ENCODE data around the gene ANKRD36C.
"Not testable (repeated sequence)": the region's sequence is repeated elsewhere in the genome, so short reads cannot be mapped to it uniquely, and the experiment has no call there.

Gene ANKRD36C
- long read RNA-seq, partial matches to known transcripts = 33 of 60 reads
- long read RNA-seq, other reads (novel, unspliced or antisense) = 26 of 60 reads

DNA sequence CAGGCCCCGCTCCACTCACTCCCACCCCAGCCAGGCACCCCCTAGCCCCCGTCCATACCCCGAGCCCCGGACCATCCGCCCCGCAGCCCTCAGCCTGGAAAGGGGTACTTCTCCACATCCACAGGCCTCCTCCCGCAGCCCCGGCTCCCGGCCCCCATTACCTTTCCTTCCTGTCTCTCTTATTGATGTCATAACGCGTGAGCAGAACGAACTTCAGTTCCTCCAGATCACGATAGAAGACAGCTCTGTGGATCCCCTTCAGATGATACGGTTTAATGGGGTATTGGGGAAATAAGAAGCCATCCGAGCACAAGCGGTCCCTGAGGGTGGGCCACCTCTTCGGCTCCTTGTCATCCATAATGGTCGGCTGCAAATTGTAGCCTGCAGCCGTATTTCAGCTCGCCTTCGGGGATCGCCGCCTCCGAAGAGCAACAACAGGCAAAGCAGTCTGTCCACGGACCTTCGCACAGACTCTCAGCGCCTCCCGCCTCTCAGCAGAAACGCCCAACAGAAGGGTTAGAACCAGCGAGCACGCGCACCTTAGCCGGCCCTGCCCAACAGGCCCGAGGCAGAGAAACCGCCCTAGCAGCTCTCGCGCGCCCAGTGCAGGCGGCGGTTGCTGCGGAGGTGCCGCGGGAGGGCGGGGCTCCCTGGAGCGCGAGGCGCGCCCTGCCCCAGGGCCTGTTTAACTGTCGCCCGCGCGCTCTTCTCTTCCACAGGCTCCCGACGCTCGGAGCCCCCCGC, at the start of gene ANKRD36C:
Gene ANKRD36C (minus strand): TSS at position 474 of the 744 bp plus-strand sequence. CDS start 116 bp downstream, at position 358.
- peak within 1 kb of the TSS; percentile 95 for H3K27ac ChIP-seq (replicated peaks)
- H3K4me3 ChIP-seq (replicated peaks; ENCODE audit: insufficient read depth, low read length) = peak within 1 kb of the TSS; percentile 73
- not testable (repeated sequence) for H3K27me3 ChIP-seq (ENCODE audit: insufficient read depth, poor library complexity, severe bottlenecking)
- 0 out of 2 replicates have a peak, but pooled peaks have one; percentile 31 for TF ChIP-seq POLR2AphosphoS5 (IDR thresholded peaks at IDR 0.05; ENCODE audit: low read depth)
- DNase-seq (ENCODE audit: low read depth in 1 of 2, low spot score in 1 of 2) = peak; percentile 38 to 56

DNA sequence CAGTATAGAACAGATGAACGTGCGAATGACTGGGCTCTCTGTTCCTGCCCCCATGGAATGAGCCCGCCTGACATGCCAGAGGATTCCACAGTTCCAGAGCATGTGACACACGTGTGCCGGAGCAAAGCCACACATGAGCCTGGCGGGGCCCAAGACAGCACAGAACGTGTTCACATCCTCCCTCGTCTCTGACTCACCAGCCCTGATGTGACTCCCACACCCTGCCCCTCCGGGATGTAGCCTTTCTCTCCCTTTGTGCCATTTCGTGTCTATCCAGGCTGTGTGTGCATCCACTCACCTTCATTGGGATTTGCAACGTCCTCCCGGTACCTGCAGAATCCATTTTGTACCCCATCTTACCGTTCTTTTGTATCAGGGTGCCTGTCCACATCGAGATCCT, 43.9 kb upstream of the ANKRD36C start:
- not testable (repeated sequence) for H3K27me3 ChIP-seq (ENCODE audit: insufficient read depth, poor library complexity, severe bottlenecking); H3K4me3 ChIP-seq (replicated peaks; ENCODE audit: insufficient read depth, low read length); H3K27ac ChIP-seq (replicated peaks); DNase-seq (ENCODE audit: low read depth in 1 of 2, low spot score in 1 of 2)

DNA sequence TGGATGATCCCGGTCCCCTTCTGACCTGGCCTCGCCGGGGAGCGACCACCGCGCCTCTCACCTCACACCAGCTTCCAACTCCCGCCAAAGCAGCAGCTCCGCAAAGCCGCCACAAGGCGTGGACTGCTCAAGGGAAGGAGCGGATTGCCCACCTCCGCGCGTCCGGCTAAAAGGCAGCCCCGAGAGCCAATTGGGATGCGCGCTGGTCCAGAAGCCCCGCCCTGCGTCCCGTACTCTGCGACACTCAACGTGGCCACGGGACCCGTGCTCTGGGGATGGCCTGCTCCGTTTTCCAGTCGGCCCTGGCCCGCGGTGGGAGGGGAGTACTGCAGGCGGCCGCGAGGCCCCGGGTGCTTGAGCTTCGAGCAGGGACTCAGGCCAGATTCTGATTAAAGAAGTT, 43.2 kb upstream of the ANKRD36C start, which contains the start of gene GPAT2:
Gene GPAT2 (minus strand): TSS at position 125 of the 400 bp plus-strand sequence. CDS start 2,557 bp downstream, outside the sequence.
- H3K4me3 ChIP-seq (replicated peaks; ENCODE audit: insufficient read depth, low read length); H3K27ac ChIP-seq (replicated peaks); H3K27me3 ChIP-seq (ENCODE audit: insufficient read depth, poor library complexity, severe bottlenecking): not testable (repeated sequence)

DNA sequence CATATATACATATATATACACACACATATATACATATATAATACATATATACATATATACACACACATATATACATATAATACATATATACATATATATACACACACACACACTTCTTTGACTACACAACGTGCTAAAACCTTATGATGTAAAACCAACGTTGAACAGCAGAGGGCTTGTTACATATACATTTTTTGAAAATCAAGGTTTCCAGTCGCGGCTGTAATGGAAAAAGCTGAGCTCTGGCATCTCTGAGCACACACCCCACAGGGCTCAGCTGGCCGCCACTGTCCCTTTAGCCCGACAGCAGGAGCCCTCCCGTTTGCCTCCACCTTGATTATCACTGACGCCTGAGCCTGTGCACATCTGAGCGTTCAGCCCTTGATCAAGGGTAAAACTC, 42.4 kb upstream of the ANKRD36C start:
- H3K27ac ChIP-seq (replicated peaks); DNase-seq (ENCODE audit: low read depth in 1 of 2, low spot score in 1 of 2); H3K27me3 ChIP-seq (ENCODE audit: insufficient read depth, poor library complexity, severe bottlenecking); H3K4me3 ChIP-seq (replicated peaks; ENCODE audit: insufficient read depth, low read length): not testable (repeated sequence)

More for the DNA sequence above, 43.2 kb upstream of the ANKRD36C start, which contains the start of gene GPAT2:
- not testable (repeated sequence) for DNase-seq (ENCODE audit: low read depth in 1 of 2, low spot score in 1 of 2)

DNA sequence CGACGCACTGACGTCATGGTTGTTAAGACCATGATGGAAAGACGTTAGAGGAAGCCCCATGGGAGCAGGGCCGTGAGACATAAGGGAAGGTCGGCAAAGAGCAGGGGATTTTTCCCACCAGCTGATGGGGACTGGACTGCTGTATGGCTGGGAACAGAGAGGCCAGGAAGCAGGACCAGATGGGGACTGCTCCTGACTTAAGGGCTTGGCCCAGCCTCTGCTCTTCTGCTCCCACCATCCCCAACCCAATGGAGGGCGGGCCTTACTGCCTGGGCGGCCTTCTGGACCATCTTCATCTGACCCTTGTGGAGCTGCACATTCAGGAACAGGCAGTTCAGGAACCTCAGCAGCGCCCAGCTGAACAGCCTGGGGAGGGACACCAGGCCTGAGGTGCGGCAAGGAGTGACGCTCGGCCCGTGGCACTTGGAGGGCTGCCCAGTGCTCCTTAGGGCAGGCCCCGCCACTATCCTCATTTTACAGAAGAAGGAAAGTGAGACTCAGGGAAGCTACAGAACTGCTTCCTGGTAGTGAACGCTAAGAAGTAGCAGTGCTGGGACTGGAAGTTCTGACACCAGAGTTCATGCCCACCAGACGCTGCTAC, 36.2 kb upstream of the ANKRD36C start:
- not testable (repeated sequence) for DNase-seq (ENCODE audit: low read depth in 1 of 2, low spot score in 1 of 2); H3K27ac ChIP-seq (replicated peaks); H3K27me3 ChIP-seq (ENCODE audit: insufficient read depth, poor library complexity, severe bottlenecking); H3K4me3 ChIP-seq (replicated peaks; ENCODE audit: insufficient read depth, low read length)

DNA sequence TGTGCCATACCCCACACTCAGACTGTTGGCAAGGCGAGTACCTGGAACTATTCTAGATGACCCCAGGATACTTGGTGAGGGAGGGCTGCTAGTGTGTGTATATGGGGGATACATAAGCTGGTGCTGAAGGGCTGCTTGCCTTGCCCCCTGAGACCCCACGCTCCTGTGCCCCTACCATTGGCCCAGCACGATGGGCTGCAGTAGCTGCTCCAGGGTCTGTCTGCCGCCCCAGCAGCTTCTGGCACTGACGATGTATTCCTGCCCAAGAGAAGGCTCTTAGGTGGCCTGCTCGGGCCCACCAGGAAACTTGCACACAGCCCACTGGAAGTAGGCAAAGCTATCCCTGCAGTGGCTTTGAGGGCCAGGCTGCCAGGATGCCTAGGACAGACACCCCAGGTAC, 34.1 kb upstream of the ANKRD36C start:
- not testable (repeated sequence) for DNase-seq (ENCODE audit: low read depth in 1 of 2, low spot score in 1 of 2); H3K27ac ChIP-seq (replicated peaks); H3K27me3 ChIP-seq (ENCODE audit: insufficient read depth, poor library complexity, severe bottlenecking); H3K4me3 ChIP-seq (replicated peaks; ENCODE audit: insufficient read depth, low read length)

DNA sequence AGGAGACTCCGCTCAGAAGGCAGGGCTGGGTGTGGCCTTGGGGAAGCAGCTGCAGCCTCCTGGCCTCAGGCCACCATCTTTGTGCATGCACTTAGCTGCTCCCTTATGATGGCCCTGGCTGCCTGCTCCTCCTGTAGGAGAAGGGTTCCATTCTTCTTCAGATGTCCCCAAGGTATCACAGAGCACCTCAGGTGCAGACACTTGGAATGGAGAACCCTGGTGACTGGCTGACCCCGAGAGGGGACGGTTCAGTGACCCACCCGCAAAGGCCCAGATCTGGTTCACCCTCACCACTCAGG, 33.5 kb upstream of the ANKRD36C start:
- Histone ChIP-seq H3K4me3 (replicated peaks; ENCODE audit: insufficient read depth, low read length) (no peak overlapping the region), H3K27ac (replicated peaks) (no peak overlapping the region), H3K27me3 (ENCODE audit: insufficient read depth, poor library complexity, severe bottlenecking) (no peaks in the 10 kb centered on the region)
- TF ChIP-seq, protein P1, sequence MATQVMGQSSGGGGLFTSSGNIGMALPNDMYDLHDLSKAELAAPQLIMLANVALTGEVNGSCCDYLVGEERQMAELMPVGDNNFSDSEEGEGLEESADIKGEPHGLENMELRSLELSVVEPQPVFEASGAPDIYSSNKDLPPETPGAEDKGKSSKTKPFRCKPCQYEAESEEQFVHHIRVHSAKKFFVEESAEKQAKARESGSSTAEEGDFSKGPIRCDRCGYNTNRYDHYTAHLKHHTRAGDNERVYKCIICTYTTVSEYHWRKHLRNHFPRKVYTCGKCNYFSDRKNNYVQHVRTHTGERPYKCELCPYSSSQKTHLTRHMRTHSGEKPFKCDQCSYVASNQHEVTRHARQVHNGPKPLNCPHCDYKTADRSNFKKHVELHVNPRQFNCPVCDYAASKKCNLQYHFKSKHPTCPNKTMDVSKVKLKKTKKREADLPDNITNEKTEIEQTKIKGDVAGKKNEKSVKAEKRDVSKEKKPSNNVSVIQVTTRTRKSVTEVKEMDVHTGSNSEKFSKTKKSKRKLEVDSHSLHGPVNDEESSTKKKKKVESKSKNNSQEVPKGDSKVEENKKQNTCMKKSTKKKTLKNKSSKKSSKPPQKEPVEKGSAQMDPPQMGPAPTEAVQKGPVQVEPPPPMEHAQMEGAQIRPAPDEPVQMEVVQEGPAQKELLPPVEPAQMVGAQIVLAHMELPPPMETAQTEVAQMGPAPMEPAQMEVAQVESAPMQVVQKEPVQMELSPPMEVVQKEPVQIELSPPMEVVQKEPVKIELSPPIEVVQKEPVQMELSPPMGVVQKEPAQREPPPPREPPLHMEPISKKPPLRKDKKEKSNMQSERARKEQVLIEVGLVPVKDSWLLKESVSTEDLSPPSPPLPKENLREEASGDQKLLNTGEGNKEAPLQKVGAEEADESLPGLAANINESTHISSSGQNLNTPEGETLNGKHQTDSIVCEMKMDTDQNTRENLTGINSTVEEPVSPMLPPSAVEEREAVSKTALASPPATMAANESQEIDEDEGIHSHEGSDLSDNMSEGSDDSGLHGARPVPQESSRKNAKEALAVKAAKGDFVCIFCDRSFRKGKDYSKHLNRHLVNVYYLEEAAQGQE (IDR thresholded peaks at IDR 0.05; ENCODE audit: insufficient replicate concordance, low read depth) = no peak
- TF ChIP-seq, protein P2, sequence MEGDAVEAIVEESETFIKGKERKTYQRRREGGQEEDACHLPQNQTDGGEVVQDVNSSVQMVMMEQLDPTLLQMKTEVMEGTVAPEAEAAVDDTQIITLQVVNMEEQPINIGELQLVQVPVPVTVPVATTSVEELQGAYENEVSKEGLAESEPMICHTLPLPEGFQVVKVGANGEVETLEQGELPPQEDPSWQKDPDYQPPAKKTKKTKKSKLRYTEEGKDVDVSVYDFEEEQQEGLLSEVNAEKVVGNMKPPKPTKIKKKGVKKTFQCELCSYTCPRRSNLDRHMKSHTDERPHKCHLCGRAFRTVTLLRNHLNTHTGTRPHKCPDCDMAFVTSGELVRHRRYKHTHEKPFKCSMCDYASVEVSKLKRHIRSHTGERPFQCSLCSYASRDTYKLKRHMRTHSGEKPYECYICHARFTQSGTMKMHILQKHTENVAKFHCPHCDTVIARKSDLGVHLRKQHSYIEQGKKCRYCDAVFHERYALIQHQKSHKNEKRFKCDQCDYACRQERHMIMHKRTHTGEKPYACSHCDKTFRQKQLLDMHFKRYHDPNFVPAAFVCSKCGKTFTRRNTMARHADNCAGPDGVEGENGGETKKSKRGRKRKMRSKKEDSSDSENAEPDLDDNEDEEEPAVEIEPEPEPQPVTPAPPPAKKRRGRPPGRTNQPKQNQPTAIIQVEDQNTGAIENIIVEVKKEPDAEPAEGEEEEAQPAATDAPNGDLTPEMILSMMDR (IDR thresholded peaks at IDR 0.05; ENCODE audit: insufficient read depth, low read length) = no peak
- TF ChIP-seq POLR2AphosphoS5 (IDR thresholded peaks at IDR 0.05; ENCODE audit: low read depth) = no peak
- no peak for DNase-seq (ENCODE audit: low read depth in 1 of 2, low spot score in 1 of 2)
